Measurements from ENCODE around the gene KCNIP2.

GRCh38 chr10:101867931-101868330 is 24.3 kb upstream of the KCNIP2 start:
- TF ChIP-seq, protein P1, sequence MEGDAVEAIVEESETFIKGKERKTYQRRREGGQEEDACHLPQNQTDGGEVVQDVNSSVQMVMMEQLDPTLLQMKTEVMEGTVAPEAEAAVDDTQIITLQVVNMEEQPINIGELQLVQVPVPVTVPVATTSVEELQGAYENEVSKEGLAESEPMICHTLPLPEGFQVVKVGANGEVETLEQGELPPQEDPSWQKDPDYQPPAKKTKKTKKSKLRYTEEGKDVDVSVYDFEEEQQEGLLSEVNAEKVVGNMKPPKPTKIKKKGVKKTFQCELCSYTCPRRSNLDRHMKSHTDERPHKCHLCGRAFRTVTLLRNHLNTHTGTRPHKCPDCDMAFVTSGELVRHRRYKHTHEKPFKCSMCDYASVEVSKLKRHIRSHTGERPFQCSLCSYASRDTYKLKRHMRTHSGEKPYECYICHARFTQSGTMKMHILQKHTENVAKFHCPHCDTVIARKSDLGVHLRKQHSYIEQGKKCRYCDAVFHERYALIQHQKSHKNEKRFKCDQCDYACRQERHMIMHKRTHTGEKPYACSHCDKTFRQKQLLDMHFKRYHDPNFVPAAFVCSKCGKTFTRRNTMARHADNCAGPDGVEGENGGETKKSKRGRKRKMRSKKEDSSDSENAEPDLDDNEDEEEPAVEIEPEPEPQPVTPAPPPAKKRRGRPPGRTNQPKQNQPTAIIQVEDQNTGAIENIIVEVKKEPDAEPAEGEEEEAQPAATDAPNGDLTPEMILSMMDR (IDR thresholded peaks at IDR 0.05), result no peak
- no peak for TF ChIP-seq POLR2AphosphoS5 (IDR thresholded peaks at IDR 0.05; ENCODE audit: low read depth, low read length)
- no peak for TF ChIP-seq RXRA (IDR thresholded peaks at IDR 0.05; ENCODE audit: borderline replicate concordance, low read depth)
